NCI-H2081 (cell line): Measurements from ENCODE around the gene TMED4.

Experiments used
- DNase-seq, 2 experiments: peaks; one replicate each; lab custom pipeline; 2025; lab: John Stamatoyannopoulos, UW

The TMED4 gene

DNA sequence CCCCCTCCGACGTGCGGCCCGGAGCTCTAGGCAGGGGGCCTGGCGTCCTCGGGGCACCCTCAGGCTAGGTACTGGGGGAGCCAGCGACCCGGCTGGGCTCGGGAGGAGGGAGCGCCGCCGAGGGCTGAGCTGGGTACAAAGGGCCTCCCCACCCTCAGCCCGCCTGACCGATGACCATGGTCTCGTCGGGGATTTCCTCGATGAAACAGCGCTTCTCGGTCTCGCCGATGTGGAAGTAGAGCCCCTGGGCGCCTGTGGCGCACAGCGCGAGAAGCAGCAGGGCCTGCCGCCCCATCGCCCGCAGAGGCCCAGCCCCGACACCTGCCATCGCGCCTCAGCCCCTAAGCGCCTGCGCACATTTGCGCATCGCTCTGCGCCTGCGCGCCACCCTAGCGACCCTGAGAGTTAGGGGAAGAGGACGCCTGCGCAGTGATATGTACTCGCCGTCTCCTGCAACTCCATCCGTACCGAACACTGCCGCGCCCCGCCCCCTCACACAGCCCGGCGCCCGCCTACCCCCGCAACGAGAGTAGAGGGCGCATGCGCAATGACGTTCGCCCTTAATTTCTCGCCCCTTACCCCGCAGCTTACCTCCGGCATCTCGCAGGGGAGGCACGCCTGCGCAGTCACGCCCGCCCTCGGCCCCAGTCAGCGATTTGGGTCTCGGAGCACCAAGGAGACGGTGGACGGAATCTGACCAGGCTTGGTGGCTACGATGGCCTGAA, at the start of gene TMED4:
Gene TMED4 (minus strand): TSS at position 353 of the 725 bp plus-strand sequence. CDS start 25 bp downstream, at position 328.
- peak; percentile 99 for DNase-seq

DNA sequence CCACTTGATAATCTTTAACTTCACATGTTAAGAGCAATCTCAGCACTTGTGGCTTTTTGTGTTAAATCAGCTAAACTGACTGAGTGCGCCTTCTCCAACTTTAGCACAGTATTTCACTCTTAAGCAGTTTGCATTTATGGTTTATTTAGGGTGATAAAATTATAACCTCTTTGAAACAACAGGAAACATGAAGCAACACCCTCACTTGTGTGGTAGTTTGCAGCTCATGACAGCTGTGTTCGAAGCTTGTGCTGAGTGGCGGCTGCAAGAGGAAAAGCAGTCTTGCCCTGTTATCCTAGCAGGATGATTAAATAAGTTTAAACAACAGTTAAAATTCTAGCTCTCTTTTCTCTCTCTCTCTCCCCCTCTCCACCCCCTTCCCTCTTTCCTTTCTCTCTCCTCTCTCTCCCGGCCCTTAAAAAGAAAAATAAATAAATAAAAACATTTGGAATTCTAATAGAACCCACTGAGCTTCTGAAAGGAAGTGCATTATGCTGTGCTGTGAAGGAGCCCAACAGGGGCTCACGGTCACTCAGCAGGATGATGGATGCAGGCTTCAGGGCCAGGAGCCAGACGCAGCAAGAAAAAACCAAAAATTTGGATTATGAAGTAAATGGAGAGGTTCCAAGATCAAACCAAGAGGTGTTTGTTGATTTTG, 49.6 kb upstream of the TMED4 start:
- no peak for DNase-seq

DNA sequence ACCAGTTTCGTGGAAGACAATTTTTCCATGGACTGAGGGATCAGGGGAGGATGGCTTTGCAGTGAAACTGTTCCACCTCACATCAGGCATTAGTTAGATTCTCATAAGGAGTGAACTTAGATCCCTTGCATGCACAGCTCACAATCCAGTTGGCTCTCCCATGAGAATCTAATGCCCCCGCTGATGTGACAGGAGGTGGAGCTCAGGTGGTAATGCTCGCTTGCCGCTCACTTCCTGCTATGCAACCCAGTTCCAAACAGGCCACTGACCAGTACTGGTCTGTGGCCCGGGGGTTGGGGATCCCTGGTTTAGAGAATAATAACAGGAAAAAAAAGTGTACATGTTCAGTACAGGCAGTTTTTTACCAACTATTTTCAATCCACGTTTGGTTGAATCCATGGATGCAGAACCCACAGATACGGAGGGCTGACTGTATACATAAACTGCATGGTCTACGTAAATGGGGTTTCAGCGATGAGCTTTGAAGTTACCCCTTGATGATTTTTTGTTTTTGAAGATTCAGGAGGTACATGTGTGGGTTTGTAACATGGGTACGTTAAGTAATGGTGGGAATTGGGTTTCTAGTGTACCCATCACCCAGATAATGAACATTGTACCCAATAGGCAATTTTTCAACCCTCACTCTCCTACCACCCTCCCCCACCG, 48.9 kb upstream of the TMED4 start:
- DNase-seq: no peak

DNA sequence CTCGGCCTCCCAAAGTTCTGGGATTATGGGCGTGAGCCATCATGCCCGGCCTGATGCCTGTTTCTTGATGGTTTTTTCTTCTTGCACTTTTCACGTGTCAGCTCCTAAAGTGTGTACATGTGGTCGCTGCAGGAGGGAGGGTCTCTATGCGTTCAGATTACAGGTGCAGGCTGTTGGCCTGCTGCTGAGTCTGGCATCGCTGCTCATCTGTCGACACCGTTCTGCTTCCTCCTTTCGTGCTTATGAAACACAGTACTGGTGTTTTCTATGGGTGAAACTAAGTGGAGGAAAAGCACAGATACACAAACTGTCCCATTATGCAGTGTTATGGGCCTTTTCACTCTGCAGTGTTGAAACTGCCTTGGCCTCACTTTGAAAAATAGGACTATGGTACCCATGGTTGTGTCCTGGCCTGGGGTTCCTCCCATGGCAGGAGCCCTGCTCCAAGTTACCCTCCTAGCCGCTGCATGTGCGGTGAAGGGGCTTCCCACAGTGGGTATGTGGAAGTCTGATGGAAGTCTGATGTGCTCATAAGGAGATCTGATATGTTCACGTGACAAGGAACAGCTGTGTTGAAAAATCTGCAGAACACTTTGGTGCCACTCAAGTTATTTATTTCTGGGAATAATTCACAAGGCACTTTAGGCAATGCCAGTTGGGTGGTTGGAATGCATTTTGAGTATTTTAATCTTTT, 47.9 kb upstream of the TMED4 start:
- DNase-seq: no peak

DNA sequence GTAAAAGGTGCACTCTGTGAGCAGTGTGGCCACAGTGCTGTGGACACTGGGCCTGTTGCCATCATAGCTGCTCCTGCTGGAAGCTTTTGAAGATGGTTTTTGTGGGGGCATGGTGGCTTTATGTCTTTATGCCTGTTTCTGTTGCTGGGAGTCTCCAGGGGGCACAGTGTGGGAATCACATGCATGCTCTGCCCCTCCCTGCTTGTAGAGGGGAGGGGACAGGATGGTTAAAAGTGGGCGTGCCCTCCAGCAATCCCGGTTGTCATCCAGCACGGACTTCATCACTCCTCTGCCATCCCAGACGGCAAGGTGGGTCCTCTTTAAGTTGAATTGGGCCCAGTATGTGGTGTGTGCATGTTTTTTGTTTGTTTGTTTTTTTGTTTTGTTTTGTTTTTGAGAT, 44.6 kb upstream of the TMED4 start:
- DNase-seq: no peak

DNA sequence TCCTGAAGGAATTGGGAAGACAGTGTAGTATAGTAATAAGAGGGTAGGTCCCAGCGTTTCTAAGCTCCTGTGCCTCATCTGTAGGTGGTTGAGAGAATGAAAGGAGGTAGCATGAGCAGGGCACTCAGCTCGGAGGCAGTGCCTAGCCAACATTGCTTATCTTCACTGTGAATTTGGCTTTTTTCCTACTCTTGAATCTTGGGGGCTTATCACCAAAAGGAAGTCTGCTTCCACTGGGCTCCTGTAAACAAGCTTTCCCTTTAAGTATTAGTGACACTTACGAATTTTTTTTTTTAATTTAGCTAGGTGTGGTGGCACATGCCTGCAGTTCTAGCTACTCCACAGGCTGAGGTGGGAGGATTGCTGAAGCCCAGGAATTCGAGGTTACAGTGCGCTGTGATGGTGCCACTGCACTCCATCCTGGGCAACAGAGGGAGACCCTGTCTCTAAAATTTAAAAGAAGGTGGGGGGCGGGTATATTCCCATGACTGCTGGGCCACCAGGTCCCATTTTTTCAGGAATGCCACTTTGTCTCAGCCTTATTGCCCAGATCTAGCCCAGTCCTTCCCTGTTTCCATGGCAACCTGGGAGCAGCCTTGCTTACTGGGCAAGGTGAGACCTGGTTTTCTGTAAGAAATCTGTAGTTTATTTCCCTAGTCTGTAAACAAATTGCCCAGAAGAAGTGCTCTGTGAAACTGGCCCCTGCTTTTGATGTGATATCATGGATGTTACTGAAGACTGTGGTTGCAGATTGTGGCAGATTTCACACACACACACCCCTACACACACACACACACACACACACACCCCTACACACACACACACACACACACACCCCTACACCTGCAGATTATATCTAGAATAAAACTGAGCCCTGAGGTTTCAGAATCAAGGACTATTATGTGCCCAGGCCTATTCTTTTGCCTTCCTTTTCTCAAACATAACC, 43.8 kb upstream of the TMED4 start:
- no peak for DNase-seq

DNA sequence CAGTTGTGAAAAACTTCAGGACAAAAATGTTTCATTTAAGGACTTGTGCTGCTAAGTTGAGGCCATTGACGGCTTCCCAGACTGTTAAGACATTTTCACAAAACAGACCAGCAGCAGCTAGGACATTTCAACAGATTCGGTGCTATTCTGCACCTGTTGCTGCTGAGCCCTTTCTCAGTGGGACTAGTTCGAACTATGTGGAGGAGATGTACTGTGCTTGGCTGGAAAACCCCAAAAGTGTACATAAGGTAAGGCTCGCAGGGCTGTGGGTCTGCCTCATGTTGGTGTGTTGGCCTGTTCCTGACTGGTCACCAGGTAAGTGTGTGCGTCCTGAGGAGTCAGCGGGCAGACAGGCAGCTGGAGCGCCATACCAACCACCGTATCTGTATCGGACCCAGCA, 42.3 kb upstream of the TMED4 start:
- DNase-seq: no peak

DNA sequence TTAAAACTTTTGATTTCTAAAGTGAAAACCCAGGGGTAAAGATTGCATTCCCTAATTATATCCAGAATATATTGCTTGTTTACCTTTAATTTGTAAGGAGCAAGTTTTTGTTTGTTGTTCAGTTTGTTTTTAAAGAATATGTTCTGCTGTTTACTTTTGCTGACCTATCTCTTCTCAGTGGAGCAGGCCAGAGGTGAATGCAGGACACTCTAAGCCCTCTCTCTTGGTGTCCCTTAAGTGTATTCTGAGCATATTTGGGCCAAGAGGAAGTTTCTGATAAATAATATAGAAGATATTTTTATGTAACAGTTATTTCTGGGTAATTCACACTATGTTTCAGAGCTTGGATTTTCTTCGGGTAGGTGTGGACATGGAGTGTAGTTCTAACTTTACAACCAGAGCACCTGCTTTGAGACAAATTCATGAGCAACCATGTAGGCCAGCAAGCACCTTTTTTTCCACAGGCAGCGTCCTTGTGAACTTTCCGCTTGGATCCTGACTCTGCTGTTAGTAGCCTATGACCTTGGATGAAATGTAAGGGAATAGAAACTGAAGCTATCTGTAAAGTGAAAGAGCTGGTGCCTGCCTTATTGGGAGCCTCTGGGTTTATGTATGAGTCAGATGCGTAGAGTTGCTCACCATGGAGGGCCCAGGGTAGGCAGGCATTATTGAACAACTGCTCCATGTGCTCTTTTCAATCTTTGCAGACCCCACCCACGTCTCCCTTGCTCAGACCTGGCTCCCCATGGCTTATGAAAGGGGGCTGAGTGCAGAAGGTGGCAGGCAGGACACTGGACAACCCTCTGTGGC, 40.5 kb upstream of the TMED4 start:
- DNase-seq: no peak

DNA sequence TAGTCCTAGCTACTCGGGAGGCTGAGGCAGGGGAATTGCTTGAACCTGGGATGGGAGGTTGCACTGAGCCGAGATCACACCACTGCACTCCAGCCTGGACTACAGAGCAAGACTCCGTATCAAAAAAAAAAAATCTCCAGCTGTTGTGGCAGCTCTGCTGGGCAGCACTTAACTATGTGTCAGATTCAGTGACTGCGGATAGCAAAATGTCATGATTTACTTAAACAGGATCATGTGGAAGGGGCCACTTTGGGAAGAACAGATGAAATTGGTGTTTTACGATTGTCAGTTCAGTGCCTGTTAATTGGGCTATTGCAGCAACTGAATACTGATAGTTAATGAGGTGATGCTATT, 39.7 kb upstream of the TMED4 start:
- DNase-seq: no peak

DNA sequence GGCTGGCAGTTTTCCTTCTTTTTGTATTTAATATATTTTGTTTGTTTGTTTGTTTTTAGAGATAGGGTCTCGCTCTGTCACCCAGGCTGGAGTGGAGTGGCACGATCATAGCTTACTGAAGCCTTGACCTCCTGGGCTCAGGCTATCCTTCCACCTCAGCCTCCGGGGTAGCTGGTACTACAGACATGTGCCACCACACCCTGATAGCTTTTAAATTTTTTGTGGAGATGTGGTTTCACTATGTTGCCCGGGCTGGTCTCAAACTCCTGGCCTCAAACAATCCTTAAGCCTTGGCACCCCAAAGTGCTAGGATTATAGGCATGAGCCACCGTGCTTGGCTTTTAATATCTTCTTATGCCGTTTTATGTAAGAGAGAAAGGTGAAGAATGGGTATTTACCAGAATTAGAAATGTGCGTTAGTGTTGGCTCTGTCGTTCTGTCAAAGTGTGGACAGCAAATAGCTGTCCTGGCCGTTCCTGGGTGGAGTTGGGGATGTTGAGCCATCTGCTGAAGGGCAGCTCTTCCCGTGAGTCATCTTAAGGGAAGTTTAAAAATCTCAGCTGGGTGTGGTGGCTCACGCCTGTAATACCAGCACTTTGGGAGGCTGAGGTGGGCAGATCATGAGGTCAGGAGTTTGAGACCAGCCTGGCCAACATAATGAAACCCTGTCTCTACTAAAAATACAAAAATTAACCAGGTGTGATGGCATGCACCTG, 39.2 kb upstream of the TMED4 start:
- no peak for DNase-seq

DNA sequence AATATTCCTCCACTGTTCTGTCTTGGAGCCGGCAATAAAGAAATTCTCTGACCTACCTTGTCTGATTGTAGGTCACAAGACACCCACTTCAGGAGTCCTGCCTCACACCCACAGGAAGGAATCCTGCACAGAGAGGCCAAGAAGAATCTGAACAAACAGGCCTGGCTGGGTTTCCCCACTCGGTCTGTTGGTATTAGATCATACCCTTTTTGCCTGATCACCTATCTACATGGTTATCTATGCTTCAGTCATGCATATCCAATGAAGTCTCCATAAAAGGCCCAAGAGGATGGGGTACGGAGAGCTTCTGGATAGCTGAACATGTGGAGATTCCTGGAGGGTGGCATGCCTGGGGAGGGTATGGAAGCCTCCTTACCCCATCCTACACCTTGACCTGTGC, 36.7 kb upstream of the TMED4 start:
- DNase-seq: no peak

DNA sequence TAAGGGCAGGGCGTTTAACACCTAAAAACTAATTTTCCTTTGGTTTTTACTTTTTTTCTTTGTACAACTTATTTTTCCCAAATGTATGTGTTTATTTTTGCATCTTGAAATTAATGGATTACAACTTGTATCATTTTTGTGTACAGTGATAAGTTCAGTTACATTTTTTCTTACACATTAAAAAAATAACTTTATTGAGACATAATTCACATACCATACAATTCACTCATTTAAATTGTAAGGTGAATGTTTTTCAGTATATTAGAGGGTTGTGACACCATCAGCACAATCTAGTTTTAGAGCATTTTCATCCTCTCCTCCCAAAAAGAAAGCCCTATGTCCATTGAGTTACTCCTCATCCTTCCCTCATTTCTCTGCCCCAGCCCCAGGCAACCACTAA, 36.0 kb upstream of the TMED4 start:
- no peak for DNase-seq

DNA sequence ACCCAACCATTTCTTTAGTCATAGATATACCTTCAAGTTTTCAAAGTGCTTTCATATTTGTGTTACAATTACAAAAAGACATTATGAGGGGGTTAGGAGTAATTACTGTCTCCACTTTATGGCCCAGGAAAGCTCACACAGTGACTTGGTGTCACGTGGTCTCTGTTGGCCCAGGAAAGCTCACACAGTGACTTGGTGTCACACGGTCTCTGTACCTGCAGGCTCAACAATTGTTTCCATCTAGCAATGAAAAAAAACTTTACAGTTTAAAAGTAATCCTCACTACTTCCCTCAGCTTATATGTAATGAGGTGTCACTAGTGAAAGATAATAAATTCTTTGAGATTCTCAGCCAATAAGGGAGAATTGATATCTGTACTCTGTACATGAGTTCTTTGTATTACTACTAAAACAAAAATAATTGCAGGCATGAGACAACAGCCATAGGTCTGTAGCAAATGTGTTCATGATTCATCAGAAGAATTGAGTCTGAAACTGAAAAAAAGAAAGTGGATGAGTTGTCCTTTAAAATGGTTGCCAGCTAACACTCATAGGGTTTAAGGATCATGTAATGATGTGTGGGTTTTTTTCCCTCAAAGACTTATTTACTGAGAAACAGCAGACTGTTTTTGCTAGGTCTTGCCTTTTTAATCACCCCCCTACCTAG, 35.3 kb upstream of the TMED4 start:
- DNase-seq: no peak

DNA sequence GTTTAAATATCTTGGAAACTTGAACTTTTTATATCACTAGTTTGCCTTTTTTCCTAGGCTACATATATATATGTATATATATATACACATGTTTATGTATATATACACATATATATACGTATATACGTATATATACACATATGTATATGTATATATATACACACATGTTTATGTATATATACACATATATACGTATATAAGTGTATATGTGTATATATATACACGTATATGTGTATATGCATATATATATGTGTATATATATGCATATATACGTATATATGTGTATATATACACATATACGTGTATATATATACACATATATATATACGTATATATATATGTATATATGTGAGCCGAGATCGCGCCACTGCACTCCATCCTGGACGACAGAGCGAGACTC, 34.5 kb upstream of the TMED4 start:
- no peak for DNase-seq

DNA sequence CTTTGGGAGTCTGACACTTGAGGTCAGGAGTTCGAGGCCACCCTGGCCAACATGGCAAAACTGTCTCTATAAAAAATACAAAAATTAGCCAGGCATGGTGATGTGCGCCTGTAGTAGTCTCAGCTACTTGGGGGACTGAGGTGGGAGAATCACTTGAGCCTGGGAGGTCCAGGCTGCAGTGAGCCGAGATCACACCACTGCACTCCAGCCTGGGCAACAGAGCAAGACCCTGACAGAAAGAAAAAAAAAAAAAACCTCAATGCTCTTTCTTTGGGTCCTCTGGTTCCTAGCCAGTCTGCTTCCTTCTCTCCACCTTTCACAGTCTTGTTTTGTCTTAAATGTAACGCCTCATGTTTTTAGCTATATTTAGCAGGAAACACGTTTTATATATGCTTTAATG, 33.8 kb upstream of the TMED4 start:
- DNase-seq: no peak

DNA sequence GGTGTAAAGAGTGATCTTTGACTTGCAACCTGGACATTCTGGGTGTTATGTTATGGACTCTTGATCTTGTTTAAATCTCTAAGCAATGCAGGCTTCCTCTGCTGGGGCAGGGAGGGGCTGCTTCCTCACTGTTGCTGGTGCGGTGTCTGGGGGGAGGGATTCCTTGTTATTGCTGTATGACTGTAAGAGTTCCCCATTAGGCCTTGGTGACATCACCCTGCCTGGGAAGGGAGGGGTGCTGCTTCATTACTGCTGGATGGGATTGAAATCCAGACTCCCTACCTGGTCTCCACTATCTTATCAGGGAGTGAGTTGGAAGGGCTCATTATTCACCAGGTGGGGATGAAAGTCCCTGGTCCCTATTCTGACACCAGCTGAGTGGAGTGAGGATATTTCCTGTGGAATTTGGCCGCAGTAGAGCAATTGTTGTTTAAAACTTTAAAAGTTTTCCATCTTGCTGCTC, 33.1 kb upstream of the TMED4 start:
- no peak for DNase-seq

DNA sequence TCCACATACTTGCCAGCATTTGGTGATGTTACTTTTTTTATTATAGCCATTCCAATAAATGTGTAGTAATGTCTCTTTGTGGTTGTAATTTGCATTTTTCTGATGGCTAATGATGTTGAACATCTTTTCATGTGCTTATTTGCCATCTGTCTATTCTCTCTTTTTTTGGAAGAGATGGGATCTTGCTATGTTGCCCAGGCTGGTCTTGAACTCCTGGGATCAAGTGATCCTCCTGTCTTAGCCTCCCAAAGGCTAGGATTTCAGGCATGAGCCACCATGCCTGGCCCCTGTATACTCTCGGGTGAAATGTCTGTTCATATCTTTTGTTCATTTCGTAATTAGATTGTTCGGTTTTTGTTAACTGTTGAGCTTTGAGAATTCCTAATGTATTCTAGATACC, 27.8 kb upstream of the TMED4 start:
- DNase-seq: no peak

DNA sequence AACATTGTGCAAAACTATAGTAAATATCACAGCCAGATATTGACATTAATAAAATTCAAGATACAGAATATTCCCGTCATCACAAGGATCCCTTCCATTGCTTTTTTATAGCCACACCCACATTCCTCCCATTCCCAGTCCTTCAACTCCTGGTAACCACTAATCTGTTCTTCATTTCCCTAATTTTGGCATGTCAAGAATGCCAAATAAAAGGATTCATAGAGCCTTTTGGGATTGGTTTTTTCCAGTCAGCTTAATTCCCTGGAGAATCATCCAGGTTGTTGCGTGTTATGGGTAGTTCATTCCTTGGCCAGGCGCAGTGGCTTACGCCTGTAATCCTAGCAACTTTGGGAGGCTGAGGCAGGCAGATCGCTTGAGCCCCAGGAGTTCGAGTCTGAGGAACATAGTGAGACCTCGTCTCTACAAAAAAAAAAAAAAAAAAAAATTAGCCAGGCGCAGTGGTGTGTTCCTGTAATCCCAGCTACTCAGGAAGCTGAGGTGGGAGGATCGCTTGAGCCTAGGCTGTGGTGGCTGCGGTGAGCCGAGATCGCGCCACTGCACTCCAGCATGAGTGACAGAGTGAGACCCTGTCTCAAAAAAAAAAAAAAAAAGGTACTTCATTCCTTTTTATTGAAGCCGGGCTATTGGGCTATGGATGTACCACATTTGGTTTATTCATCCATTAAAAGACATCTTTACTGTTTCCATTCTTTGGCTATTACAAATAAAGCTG, 27.1 kb upstream of the TMED4 start:
- DNase-seq: no peak
